Ishikawa (cell line): ENCODE data around the gene ZNF618.

Source experiments
- CEBPB ChIP-seq: IDR thresholded peaks from 2 replicates; pipeline ENCODE4 v1.6.1; 2012
- CREB1 ChIP-seq: IDR thresholded peaks from 2 replicates; pipeline ENCODE4 v1.6.1; 2012; ENCODE audit warnings: low read depth
- EGR1 ChIP-seq: IDR thresholded peaks from 2 replicates; pipeline ENCODE4 v1.6.1; 2012
- EP300 ChIP-seq: IDR thresholded peaks from 2 replicates; pipeline ENCODE4 v1.6.1; 2012; ENCODE audit warnings: borderline replicate concordance
- FOXM1 ChIP-seq: IDR thresholded peaks from 2 replicates; pipeline ENCODE4 v1.6.1; 2012; ENCODE audit warnings: low read depth, borderline replicate concordance
- NFIC ChIP-seq: IDR thresholded peaks from 2 replicates; pipeline ENCODE4 v1.6.1; 2012
- RAD21 ChIP-seq: IDR thresholded peaks from 2 replicates; pipeline ENCODE4 v1.6.1; 2012; ENCODE audit warnings: low read depth
- TAF1 ChIP-seq: IDR thresholded peaks from 2 replicates; pipeline ENCODE4 v1.6.1; 2012; ENCODE audit warnings: low read depth, mild to moderate bottlenecking
- TCF12 ChIP-seq: IDR thresholded peaks from 2 replicates; pipeline ENCODE4 v1.6.1; 2012; ENCODE audit warnings: low read depth
- TEAD4 ChIP-seq: IDR thresholded peaks from 2 replicates; pipeline ENCODE4 v1.6.1; 2012
- YY1 ChIP-seq: IDR thresholded peaks from 2 replicates; pipeline ENCODE4 v1.6.1; 2012; ENCODE audit warnings: low read depth
- ZBTB7A ChIP-seq: IDR thresholded peaks from 2 replicates; pipeline ENCODE4 v1.6.1; 2012; ENCODE audit warnings: low read depth
- TF ChIP-seq, protein P1 (sequence below): IDR thresholded peaks from 2 replicates; pipeline ENCODE4 v1.6.1; 2012; ENCODE audit warnings: low read depth, mild to moderate bottlenecking
- TF ChIP-seq, protein P2 (sequence below): IDR thresholded peaks from 2 replicates; pipeline ENCODE4 v1.6.1; 2012
- TF ChIP-seq, protein P3 (sequence below): IDR thresholded peaks from 2 replicates; pipeline ENCODE4 v1.6.1; 2012

Gene ZNF618

DNA sequence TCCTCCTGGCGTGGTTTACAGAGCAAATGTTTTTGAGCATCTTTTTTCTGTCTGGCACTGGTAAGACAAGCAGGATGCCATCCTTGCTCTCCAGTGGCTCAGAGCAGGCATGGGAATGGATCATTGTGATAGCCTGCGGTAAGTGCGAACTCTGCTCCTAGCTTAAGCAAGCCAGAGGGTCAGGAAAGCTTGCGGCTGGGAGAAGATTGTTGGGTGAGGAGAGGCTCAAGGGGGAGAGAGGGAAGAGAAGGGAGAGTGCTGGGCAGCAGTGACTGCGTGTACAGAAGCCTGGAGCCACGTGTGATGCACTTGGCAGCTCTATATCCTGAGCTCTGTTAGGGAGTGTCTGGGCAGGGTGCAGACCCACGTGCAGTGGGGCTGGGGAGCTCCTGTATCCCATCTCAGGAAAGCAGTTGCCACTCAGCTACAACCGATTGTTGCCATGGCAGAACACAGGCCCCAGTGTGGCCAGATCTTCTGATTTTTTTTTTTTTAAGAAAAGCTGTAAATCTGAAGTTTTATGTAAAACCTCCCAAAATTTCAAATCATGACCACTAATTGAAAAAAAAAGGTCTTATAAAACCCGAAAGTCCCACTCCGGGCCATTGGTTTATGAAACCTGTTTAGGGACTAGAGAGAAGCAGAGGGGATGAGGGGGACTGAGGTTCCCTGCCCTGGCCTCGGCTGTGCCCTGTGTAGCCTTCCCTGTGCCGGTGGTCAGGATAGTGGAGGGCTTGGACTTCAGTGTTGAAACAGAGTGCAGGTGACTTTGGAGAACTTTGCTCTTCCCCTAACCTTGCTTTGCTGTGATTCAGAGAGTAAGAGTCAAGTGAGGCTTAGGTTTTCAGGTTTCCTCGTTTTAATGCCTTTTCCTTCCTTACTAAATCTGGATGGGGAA is 67.3 kb downstream of the ZNF618 start:
- TF ChIP-seq RAD21 (no peak), TEAD4 (no peak), TAF1 (no peak), TCF12 (no peak), CEBPB (no peak), YY1 (no peak), EGR1 (no peak)
- TF ChIP-seq, protein P1, sequence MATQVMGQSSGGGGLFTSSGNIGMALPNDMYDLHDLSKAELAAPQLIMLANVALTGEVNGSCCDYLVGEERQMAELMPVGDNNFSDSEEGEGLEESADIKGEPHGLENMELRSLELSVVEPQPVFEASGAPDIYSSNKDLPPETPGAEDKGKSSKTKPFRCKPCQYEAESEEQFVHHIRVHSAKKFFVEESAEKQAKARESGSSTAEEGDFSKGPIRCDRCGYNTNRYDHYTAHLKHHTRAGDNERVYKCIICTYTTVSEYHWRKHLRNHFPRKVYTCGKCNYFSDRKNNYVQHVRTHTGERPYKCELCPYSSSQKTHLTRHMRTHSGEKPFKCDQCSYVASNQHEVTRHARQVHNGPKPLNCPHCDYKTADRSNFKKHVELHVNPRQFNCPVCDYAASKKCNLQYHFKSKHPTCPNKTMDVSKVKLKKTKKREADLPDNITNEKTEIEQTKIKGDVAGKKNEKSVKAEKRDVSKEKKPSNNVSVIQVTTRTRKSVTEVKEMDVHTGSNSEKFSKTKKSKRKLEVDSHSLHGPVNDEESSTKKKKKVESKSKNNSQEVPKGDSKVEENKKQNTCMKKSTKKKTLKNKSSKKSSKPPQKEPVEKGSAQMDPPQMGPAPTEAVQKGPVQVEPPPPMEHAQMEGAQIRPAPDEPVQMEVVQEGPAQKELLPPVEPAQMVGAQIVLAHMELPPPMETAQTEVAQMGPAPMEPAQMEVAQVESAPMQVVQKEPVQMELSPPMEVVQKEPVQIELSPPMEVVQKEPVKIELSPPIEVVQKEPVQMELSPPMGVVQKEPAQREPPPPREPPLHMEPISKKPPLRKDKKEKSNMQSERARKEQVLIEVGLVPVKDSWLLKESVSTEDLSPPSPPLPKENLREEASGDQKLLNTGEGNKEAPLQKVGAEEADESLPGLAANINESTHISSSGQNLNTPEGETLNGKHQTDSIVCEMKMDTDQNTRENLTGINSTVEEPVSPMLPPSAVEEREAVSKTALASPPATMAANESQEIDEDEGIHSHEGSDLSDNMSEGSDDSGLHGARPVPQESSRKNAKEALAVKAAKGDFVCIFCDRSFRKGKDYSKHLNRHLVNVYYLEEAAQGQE, result no peak
- TF ChIP-seq, protein P2, sequence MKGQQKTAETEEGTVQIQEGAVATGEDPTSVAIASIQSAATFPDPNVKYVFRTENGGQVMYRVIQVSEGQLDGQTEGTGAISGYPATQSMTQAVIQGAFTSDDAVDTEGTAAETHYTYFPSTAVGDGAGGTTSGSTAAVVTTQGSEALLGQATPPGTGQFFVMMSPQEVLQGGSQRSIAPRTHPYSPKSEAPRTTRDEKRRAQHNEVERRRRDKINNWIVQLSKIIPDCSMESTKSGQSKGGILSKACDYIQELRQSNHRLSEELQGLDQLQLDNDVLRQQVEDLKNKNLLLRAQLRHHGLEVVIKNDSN, result no peak

DNA sequence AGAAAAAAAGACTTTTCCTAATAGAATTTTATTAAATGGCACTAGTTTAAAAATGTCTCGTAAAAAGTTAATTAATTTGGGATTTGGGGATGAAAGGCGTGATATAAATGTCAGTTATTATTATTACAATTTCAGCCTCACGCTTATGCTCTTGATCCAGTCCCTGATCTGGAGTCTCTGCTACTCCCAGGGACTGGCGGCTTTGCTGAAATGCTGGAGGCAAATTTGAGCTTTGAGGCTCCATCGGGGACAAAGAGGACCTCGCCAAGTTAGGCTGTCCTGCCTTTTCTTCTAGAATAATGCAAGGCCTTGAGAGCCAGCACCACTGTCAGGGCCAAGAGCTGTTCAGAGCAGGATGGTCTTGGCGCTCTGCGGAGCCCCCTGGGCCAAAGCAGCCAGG is 69.7 kb downstream of the ZNF618 start:
- no peak for TF ChIP-seq NFIC
- TF ChIP-seq, protein P3, sequence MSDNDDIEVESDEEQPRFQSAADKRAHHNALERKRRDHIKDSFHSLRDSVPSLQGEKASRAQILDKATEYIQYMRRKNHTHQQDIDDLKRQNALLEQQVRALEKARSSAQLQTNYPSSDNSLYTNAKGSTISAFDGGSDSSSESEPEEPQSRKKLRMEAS, result no peak

DNA sequence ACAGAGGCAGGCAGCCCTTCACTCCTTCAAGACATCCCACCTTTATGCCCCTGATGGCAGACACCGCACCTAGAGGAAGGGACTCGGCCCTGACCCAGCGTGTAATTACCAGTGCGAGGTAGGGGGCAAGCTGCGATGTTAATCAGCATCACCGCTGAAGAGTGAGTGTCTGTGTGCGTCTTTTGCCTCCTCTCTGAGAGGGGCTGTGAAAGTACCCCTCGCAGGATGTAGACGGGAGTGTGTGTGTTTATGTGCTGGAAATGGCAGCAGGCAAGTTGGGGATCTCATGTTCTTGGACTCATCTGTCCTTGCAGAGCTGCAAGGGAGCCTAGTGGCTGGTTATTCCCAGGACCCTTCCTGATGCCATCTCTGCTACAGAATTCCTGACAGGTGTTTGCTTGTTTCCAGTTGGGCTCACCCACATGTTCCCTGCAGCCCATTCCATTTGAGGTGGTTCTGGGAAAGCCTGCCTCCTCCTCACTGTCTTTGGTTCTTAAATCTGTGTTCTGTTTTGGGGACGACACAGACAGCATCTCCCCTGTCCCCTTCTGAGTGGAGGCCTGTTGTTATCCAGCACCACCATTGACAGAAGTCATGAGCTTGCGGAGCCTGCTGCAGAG is 70.5 kb downstream of the ZNF618 start:
- TF ChIP-seq EGR1, result no peak

DNA sequence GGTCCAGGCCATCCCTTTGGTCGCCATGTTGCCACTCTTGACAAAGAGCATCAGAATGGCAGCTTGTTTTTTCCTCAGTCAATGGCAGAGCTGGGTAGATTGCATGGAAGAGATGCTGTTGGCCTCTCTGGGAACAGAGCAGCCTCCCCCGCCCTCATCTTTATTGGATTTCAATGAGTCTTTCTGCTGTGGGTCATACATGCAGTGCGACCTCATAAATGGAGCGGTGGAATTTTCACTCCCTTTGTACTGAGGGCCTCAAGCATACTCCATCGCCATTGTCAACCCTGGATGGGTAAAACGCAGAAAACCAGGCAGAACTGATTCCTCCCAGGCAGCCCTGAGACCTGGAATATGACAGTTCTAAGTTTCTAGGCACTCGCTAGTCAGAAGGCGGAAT is 71.8 kb downstream of the ZNF618 start:
- TF ChIP-seq NFIC (no peak), TAF1 (no peak), FOXM1 (no peak), CREB1 (no peak)
- TF ChIP-seq, protein P2, result no peak
- TF ChIP-seq, protein P3, result no peak

DNA sequence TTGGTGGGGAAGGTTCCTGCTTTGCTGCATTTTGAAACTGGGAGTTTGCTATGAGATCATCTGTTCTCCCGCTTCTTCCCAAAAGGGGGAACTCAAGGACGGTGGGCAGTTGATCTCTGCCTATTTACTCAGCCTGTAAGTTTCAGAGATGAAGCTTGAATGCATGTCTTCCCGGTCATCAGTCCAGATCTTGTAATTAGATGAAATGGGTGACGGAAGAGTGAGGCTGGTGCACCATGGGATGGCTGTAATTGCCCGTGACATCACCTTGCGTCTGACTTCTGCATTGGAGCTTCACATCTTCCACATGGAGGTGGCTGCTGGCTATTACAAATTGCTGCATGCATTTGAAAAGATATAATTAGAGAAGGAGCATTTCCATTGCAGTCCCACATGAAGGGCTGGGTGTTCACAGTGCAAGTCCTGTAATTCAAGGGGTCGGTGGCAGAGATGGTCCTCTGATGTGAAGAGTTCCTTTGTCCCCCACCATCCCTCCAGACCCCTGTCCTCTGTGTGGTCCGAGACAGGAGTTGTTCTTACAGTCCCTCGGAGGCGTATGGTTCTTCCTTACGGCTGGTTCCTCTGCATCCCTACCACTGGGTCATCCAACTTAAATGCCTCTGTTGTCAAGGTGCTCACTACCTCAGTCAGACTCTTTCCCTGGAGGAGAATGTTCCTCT is 72.9 kb downstream of the ZNF618 start:
- TF ChIP-seq, protein P1, result no peak
- TF ChIP-seq CREB1 (no peak), CEBPB (no peak)
- TF ChIP-seq, protein P2, result no peak

DNA sequence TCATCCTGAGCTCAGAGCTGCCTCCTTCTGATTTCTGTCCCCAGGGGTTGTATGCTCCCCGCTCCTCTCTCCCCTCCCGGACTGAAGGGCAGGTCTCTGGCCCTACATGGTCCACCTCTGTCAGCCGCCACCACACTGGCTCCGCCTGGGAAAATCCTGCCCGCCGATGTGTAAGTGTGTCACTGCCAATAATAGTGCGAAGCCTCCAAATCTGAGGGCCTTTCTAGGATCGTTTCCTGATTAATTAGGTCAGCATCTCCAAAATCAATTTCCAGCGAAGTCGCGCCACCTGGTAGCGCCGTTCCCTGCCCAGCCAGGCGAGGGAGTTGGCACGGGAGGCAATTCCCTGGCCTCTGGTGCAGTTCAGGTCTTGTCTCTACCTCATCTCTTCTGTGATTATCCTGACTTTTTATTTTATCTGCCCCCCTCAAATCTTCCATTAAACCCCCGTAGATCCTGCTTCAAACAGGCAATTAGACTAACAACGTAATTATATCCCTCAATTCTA is 73.5 kb downstream of the ZNF618 start:
- TF ChIP-seq EGR1, result no peak
- TF ChIP-seq CREB1, result no peak
- no peak for TF ChIP-seq FOXM1
- TF ChIP-seq TCF12, result no peak
- TF ChIP-seq, protein P2, result no peak
- no peak for TF ChIP-seq CEBPB
- TF ChIP-seq EP300, result no peak
- TF ChIP-seq TEAD4, result no peak
- no peak for TF ChIP-seq ZBTB7A
- TF ChIP-seq TAF1, result no peak
- no peak for TF ChIP-seq NFIC
- no peak for TF ChIP-seq RAD21
